Skin epidermis (tissue), 12 donors: ENCODE results near the gene FRS3.

Experiments used
- H3K27ac ChIP-seq, 21 experiments: fragments of 200-600 bp; sonication (generic) in 11 of 21; one replicate each; pipeline ENCODE4 v1.5.0; 2020; ENCODE audit warnings: mild to moderate bottlenecking in 3 of 21, inconsistent platforms in 2 of 21, moderate library complexity in 2 of 21
- H3K4me3 ChIP-seq, 7 experiments: fragments of 200-600 bp; sonication (generic) in 2 of 7; one replicate each; pipeline ENCODE4 v1.5.0; 2020; ENCODE audit warnings: inconsistent platforms in 2 of 7, mild to moderate bottlenecking in 2 of 7, moderate library complexity in 1 of 7

Gene FRS3

DNA sequence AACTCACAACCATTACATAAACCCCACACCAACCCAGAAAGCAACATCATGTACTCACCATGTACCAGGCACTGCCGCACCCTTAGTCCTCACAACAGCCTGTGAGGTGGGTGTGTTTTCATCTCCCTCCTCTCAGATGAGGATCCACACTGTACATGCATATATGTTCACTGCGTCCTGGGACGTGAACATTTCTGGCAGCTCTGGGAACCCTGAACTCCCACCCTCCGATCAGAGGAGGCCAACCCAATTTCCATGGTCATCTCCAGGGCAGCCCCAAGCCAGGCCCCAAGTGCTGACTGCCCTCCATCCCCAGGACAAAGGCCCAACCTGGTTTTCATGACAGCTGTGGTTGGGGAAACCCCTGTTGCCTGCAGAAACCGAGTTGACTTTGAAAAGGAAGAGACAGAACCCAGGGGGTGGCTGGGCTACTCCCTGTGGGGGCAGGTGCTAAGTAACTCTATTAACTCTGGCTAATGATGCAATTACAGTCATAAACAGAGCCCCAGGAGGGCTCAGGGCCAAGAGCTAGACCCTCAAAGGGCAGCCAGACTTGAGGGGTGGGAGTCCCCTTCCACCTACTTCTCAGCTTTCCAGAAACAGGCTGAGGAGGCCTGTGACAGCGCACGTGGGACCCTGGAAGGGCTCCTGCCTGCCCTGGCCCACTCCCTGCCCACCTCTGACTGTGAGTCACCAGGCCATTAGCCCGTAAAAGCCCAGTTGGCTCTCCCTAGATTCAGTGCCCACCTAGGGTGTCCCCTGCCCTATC, 46.9 kb downstream of the FRS3 start:
- H3K4me3 ChIP-seq: peak overlapping the region in 6 of 7 experiments; percentile 65 to 87 (median 86)
- H3K27ac ChIP-seq: peak overlapping the region in 20 of 21 experiments; percentile 82 to 99 (median 94)

DNA sequence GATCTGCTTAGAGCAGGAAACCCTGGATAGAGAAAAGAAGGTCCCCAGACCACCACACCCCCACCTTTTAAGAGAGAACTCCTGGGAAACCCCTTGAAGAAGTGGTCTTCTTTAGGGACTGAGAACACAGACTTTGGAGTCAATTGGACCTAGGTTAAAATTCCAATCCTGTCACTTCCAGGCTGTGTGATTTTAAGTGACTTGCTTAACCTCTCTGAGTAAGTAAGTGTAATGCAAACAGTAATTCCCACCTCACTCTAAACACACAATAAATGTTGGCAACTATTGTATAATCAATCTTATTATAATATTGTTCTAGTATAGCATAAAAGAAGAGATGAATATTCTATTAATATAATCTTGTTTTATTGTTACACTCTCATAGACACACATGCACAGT, 47.6 kb downstream of the FRS3 start:
- Histone ChIP-seq H3K4me3 (no peak overlapping the region), H3K27ac (peak overlapping the region in 4 of 21 experiments; percentile 82 to 94 (median 94))

- no peak overlapping the region for H3K4me3 ChIP-seq
- peak overlapping the region in 2 of 21 experiments; percentile 75 to 94 for H3K27ac ChIP-seq
Measured at GRCh38 chr6:41731561-41732086, 48.1 kb downstream of the FRS3 start.

- Histone ChIP-seq H3K27ac (peak overlapping the region in 4 of 21 experiments; percentile 2 to 75 (median 19)), H3K4me3 (no peak overlapping the region)
Measured at GRCh38 chr6:41730531-41731436, 48.9 kb downstream of the FRS3 start.

DNA sequence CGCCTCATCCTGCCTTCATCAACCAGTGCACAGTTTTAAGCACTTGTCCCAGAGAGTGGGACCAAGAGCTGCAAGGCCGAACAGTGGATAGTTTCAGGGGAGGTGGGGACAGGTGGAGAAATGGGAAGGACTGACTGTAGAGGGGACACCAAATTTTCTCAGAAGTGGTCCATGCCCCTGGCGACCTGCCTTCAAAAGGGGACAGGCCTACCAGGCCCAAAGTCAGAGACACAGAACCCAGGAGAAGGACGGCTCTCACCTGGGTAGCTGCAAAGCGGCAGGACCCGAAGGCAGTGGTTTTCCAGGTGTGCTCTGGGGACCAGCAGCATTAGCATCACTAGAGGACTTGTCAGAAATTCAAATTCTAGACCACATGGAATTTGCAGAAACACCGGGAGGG, 50.1 kb downstream of the FRS3 start:
- Histone ChIP-seq H3K4me3 (no peak overlapping the region), H3K27ac (peak overlapping the region in 2 of 21 experiments; percentile 2 to 75)

DNA sequence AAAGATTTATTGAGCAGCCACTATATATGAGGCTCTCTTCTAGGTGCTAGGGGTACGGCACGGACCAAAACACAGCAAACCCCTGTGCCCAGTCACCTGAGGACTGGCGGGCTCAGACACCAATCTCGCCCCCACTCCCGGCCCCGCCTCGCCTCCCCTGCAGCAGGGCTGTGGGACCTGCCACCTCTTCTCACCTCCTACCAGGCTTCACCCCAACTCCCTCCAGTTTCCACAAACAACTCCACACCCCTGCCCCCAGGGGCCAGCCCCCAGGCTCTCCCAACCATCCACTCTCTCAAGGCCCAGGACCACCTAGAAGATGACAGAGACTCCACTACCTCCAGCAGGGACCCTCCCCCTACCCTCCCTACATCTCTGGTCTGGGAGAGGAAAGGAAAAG, 50.7 kb downstream of the FRS3 start:
- Histone ChIP-seq H3K4me3 (no peak overlapping the region), H3K27ac (peak overlapping the region in 1 of 21 experiments; percentile 75)

DNA sequence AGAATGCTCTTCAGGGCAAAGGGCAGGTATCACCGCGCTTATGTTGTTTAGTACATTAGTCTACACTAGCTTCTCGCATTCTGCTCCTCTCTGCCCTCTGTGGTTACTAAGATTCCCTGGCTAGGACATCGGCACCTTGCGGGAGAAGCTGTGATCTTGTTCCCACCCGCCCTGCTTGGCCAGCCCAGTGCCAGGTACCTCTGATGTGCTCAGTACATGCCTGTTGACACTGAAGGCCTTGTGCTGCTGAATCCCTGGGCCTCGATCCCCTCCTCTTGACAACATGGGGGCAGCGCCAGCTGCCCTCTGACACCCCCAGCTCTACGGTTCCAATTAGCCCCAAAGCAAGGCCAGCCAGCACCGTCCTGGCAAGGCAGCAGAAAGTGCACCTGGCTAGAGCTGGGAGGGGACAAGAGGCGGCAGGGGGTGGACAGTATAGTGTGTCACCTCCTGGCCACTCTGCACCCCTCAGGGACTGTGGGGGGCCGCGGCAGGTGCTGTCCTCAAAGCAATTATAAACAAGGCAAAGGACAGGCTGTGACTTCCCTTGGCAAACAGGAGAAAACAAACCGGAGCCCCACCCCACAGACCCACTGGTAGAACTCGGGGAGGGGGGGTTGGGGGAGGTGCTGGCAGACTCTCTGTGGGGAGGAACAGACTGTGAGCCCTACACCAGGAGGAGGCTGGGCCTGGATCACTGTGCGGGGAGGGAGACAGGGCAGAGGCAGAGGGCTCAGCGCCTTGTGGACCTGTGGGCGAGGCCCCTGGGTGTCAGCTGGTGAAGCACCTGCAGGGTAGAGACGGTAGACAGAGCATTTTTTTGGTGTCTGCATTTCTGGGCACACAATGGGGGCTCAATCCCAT, 51.4 kb downstream of the FRS3 start:
- Histone ChIP-seq H3K4me3 (no peak overlapping the region), H3K27ac (peak overlapping the region in 2 of 21 experiments; percentile 27 to 75)

DNA sequence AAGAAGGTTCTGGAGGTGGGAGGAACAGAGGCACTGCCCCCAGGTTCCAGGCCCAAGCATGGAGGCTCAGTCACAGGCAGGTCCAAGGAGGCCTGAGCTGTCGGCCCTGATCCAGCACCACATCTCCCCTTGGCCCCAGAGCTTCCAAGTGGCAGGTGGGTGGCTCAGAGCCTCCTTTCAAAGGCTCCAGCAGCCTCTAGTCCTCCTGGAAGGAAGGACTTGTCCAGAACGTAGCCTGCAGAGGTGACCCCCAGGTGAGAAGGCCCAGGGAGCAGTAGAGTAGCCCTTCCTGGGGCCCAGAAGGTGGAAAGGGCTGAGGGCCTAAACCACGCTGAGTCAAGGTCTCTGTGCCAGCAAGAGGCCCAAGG, 52.0 kb downstream of the FRS3 start:
- H3K27ac ChIP-seq: peak overlapping the region in 2 of 21 experiments; percentile 27 to 75
- no peak overlapping the region for H3K4me3 ChIP-seq

DNA sequence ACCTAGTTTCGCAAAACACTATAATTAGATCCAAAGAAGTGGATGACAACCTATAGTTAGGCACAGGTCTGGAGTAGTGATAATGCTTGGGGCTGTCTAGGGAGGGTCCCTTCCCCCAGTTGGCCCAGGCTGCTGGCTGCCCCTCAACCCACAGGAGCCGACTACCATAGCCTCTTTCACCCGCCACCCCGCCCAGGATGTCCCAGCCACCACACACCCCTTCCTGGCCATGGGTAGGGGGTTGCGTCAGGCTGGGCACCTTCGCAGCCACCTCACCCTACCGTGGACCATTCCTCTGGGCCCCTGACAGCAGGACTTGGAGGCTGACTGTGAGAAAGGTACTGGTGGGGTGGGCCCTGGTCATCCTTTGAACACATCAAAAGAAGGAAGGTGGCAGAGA, 52.8 kb downstream of the FRS3 start:
- Histone ChIP-seq H3K4me3 (no peak overlapping the region), H3K27ac (peak overlapping the region in 1 of 21 experiments; percentile 75)

GRCh38 chr6:41724586-41725501, 54.9 kb downstream of the FRS3 start:
- no peak overlapping the region for H3K4me3 ChIP-seq
- H3K27ac ChIP-seq: peak overlapping the region in 9 of 21 experiments; percentile 36 to 78 (median 68)

GRCh38 chr6:41724228-41724580, 55.5 kb downstream of the FRS3 start:
- peak overlapping the region in 17 of 21 experiments; percentile 1 to 78 (median 48) for H3K27ac ChIP-seq
- H3K4me3 ChIP-seq: no peak overlapping the region

- Histone ChIP-seq H3K27ac (peak overlapping the region in 20 of 21 experiments; percentile 1 to 78 (median 50)), H3K4me3 (peak overlapping the region in 1 of 7 experiments; percentile 7)
Measured at GRCh38 chr6:41723530-41724227, 56.0 kb downstream of the FRS3 start.

DNA sequence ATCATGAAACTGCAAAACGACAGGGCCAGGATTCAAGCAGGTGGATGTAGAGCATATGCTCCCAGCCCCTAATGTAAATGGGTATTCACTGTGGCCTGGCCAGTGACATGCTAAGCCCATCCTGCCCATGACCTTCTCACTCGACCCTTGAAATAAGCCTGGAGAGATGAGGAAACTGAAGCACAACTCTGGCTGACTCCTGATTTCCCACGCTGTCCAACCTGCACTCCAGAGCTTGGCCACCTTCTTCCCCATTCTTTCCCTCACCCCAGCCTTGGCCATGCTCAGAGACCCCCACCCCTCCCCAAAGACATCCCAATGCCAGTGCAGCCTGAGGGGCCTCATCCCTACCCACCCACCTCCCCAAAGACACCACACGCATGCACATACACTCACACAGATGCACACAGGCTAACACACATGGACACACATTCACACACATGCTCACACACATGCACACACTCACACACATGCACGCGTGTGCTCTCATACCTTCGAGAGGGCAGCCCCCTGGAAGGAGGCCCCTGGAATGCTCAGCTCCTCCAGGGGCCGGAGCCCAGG, 56.7 kb downstream of the FRS3 start:
- H3K4me3 ChIP-seq: peak overlapping the region in 1 of 7 experiments; percentile 7
- H3K27ac ChIP-seq: peak overlapping the region in 16 of 21 experiments; percentile 1 to 78 (median 59)

DNA sequence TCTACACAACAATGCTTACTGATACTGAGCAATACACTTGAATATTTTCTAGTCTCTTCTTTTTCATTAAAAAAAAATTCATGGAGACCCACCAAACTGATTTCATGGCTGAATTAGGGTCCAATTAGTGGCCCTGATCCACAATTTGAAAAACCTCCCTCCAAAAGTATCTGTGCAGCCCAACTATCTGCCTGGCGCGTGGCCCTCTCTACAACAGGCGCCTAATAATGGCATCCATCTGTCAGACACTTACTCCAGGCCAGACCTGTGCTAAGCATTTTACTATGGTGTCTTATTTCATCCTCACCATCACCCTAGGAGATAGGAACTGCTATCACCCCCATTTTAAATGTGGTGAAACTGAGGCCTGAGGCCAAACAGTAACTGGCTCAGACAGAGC, 58.3 kb downstream of the FRS3 start:
- Histone ChIP-seq H3K27ac (no peak overlapping the region), H3K4me3 (no peak overlapping the region)

DNA sequence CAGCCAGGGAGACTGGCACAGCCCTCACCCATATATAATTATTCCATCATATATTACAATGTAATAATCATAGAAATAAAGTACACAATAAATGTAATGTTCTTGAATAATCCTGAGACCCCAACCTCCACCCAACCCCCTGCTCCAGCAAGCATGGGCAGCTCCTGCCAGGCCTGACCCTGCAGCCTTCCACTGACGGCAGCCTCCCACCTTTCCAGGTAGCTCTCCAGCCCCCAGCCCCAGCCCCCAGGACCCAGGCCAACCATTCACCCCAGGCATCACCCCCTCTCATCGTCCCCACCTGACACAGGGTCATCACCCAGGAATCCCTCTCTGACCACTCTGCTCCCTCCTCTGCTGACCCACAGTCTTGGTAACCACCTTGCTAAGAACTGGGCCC, 58.9 kb downstream of the FRS3 start:
- Histone ChIP-seq H3K27ac (no peak overlapping the region), H3K4me3 (no peak overlapping the region)

DNA sequence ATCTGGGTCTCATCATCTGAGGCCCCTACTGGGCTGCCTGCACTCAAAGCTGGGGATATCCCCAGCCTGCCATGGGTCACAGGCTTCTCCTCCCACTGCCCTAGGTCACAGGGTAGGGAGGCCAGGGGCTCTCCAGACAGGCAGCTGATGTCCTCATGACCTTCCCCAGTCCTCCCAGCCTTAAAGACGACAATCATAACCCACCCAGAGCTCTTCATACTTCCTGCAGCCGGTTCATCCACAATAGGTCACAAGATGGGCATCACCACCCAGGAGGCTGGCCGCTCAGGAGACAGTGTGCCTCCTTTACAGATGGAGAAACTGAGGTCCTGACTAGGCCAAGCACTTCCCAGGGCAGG, 59.5 kb downstream of the FRS3 start:
- Histone ChIP-seq H3K4me3 (no peak overlapping the region), H3K27ac (peak overlapping the region in 2 of 21 experiments; percentile 34 to 41)
